HL-60 (cell line): Measurements from ENCODE around the gene GADD45A.

ENCODE experiments used
- DNase-seq, 2 experiments: peaks; one replicate each; pipeline ENCODE4 v3.0.0-alpha.2; 2010 to 2020; ENCODE audit warnings: low read depth in 1 of 2, low spot score in 1 of 2
- H3K27ac ChIP-seq: fragments of 250-450 bp; sonication (Bioruptor Pico); replicated peaks from 2 replicates; pipeline ENCODE4 v1.5.1; 2020; ENCODE audit warnings: mild to moderate bottlenecking, moderate library complexity
- H3K27me3 ChIP-seq: fragments of 250-450 bp; sonication (Bioruptor Pico); 2 replicates; pipeline ENCODE4 v1.5.1; 2021; ENCODE audit warnings: mild to moderate bottlenecking, moderate library complexity; ENCODE audit not compliant: insufficient read depth, poor library complexity, severe bottlenecking
- H3K4me3 ChIP-seq: replicated peaks from 2 replicates; pipeline ENCODE4 v1.5.1; 2011; ENCODE audit warnings: mild to moderate bottlenecking, control low read depth, low read length; ENCODE audit not compliant: insufficient read depth
- GABPA ChIP-seq: IDR thresholded peaks from 2 replicates; pipeline ENCODE4 v1.6.1; 2012; ENCODE audit warnings: low read depth
- POLR2AphosphoS5 ChIP-seq: IDR thresholded peaks from 2 replicates; pipeline ENCODE4 v1.6.1; 2012; ENCODE audit warnings: low read depth
- SPI1 ChIP-seq: IDR thresholded peaks from 2 replicates; pipeline ENCODE4 v1.6.1; 2012; ENCODE audit warnings: low read depth, mild to moderate bottlenecking, borderline replicate concordance
- TF ChIP-seq, protein P1 (sequence below): IDR thresholded peaks from one replicate; pipeline ENCODE4 v1.5.1; 2011; ENCODE audit warnings: low read length, control low read depth, inconsistent platforms; ENCODE audit not compliant: insufficient read depth
- TF ChIP-seq, protein P2 (sequence below): IDR thresholded peaks from 2 replicates; pipeline ENCODE4 v1.6.1; 2012; ENCODE audit warnings: low read depth; ENCODE audit not compliant: insufficient replicate concordance

GADD45A gene

DNA sequence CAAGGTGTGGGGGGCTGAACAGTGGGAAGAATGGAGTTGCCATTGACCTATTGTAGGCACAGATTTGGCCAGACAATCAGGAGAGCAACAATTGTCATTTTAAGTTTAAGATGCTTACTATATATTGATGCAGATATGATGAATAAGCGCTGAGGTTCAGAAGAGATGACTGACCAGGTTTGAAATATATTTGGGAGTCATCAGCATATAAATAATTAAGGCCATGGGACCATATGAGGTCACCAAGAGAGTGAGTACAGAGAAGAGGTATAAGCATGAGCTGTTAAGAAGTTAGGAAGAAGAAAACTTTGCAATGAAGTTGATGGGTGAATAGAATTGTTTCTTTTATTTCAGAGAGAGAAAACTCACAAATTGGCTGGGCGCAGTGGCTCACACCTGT lies 4.5 kb upstream of the GADD45A start:
- no peak overlapping the region for H3K4me3 ChIP-seq
- no peak for DNase-seq
- H3K27me3 ChIP-seq, result no peaks in the 10 kb centered on the region
- TF ChIP-seq, protein P1, sequence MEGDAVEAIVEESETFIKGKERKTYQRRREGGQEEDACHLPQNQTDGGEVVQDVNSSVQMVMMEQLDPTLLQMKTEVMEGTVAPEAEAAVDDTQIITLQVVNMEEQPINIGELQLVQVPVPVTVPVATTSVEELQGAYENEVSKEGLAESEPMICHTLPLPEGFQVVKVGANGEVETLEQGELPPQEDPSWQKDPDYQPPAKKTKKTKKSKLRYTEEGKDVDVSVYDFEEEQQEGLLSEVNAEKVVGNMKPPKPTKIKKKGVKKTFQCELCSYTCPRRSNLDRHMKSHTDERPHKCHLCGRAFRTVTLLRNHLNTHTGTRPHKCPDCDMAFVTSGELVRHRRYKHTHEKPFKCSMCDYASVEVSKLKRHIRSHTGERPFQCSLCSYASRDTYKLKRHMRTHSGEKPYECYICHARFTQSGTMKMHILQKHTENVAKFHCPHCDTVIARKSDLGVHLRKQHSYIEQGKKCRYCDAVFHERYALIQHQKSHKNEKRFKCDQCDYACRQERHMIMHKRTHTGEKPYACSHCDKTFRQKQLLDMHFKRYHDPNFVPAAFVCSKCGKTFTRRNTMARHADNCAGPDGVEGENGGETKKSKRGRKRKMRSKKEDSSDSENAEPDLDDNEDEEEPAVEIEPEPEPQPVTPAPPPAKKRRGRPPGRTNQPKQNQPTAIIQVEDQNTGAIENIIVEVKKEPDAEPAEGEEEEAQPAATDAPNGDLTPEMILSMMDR, result no peak
- TF ChIP-seq SPI1, result no peak
- TF ChIP-seq, protein P2, sequence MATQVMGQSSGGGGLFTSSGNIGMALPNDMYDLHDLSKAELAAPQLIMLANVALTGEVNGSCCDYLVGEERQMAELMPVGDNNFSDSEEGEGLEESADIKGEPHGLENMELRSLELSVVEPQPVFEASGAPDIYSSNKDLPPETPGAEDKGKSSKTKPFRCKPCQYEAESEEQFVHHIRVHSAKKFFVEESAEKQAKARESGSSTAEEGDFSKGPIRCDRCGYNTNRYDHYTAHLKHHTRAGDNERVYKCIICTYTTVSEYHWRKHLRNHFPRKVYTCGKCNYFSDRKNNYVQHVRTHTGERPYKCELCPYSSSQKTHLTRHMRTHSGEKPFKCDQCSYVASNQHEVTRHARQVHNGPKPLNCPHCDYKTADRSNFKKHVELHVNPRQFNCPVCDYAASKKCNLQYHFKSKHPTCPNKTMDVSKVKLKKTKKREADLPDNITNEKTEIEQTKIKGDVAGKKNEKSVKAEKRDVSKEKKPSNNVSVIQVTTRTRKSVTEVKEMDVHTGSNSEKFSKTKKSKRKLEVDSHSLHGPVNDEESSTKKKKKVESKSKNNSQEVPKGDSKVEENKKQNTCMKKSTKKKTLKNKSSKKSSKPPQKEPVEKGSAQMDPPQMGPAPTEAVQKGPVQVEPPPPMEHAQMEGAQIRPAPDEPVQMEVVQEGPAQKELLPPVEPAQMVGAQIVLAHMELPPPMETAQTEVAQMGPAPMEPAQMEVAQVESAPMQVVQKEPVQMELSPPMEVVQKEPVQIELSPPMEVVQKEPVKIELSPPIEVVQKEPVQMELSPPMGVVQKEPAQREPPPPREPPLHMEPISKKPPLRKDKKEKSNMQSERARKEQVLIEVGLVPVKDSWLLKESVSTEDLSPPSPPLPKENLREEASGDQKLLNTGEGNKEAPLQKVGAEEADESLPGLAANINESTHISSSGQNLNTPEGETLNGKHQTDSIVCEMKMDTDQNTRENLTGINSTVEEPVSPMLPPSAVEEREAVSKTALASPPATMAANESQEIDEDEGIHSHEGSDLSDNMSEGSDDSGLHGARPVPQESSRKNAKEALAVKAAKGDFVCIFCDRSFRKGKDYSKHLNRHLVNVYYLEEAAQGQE, result no peak
- no peak for TF ChIP-seq POLR2AphosphoS5
- TF ChIP-seq GABPA, result no peak
- no peak overlapping the region for H3K27ac ChIP-seq

DNA sequence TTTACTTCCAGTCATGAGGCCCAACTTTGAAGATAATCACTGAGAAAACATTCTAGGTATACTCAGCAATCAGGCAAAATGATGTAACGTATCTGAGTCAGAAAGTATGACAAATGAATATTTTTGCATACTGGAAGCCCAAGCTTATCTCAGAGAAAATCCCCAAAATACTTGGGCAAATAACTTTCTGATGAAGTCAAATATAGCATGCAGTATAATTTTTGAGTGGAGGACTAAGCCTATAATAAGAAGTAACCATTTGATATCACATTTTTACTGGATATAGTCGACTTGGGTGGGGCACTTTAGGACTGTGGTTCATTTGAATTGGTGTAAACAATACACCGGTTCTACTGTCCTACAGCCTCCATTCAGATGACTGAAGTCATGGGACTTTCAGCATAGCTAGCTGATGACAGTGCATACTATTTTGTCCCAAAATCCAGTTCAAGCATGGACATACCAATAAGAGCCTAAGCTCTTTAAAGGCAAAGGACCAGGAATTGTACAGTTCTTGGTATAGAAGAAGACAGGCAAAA lies 2.3 kb upstream of the GADD45A start:
- Histone ChIP-seq H3K27me3 (no peaks in the 10 kb centered on the region), H3K27ac (no peak overlapping the region), H3K4me3 (no peak overlapping the region)
- TF ChIP-seq POLR2AphosphoS5 (no peak), SPI1 (no peak)
- TF ChIP-seq, protein P2, result no peak
- TF ChIP-seq, protein P1, result no peak
- no peak for DNase-seq

DNA sequence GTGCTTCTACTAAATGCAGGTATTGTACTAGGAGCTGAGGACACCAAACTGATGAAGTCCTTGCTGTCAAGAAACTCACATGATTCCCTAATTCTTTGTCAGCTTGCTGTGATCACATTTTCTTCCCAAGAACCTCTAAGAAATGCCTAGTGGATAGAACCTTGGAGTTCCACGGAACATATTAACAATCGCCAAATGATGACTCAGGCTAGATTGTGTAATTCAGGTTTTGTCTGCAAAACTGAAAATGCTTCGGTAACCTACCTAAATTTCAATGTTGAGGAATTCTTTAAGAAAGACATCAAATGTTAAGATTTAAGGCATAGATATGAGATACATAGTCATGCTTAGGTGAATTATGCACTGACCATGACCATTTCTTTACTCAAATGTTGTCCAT lies 1.7 kb upstream of the GADD45A start:
- DNase-seq, result no peak
- TF ChIP-seq, protein P2, result no peak
- no peak overlapping the region for H3K27ac ChIP-seq
- H3K4me3 ChIP-seq, result no peak overlapping the region
- no peaks in the 10 kb centered on the region for H3K27me3 ChIP-seq
